GM19025 (cell line): ENCODE measurements around the gene ANKRD12.
"Not testable (repeated sequence)": the region's sequence is repeated elsewhere in the genome, so short reads cannot be mapped to it uniquely, and the experiment has no call there.

Experiments
- ATAC-seq: cut with Tn5 transposase; IDR thresholded peaks from one replicate; pipeline ENCODE4 v1.9.1; 2021; ENCODE audit warnings: mild to moderate bottlenecking, low read depth, moderate library complexity; ENCODE audit not compliant: unreplicated experiment

ANKRD12 gene

DNA sequence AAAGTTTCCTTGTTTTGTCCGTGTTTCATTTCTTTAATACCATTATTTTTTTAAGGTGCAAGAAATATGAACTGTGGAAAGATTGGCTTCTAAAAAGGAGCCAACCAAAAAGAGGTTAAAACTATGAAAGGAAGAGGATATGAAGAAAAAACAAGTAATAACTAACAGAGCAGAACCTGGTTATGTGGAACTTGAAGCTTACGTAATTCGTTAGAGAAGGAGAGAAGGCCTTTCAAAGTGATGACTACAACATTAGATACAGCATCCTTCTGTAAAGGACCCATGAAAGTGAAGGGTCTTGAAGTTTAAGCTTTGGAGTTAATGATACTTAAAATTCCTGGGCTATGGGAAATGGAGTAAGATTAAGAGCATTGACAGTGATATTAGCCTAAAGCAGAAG, 84.5 kb downstream of the ANKRD12 start:
- ATAC-seq = no peak

DNA sequence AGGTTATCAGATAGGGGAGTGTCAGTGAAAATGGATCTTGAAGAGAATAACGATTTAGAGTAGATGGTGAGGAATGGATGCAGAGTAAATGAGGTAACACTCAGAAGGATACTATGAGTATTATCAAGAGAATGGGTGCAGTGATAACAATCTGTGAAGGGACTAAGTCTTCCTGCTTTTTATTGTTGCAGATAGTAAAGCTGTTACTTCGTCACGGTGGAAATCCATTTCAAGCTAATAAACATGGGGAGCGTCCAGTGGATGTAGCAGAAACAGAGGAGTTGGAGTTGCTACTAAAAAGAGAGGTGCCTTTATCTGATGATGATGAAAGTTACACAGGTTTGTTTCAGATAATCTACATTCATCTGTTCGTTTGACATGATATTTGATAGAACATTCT, 85.1 kb downstream of the ANKRD12 start:
- no peak for ATAC-seq

DNA sequence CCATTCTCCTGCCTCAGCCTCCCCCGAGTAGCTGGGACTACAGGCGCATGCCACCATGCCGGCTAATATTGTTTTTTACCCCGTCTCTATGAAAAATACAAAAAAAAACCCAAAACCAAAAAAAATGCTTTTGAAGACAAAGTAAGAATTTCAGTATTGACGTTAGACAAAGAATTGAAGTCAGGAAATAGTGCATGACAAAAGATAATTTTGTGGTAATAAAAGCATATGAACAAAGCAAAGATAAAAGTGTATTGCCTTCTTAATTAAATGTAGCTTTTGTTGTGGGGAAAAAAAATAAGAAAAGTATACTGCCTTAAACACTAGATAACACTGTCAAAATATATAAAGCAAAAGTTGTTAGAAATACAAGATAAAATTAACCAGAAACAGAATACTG, 86.8 kb downstream of the ANKRD12 start:
- ATAC-seq = no peak

DNA sequence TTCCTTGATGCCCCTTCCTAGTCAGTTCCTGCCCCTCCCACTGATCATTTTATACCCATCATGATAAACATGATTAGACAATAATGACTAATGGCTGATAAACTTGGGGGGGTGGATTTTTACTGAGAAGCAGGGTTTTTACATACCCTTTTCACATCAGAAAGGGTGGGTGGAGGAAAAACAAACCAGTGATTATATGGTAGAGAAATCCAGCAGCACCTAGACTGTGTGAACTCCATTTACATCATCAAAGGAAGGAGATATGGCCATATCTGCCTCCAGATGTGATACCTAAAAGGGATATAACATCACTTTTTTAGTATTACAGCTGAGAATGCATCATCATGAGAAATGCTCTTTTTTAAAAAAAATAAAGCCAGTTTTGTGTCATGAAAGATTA, 89.9 kb downstream of the ANKRD12 start:
- ATAC-seq = no peak

DNA sequence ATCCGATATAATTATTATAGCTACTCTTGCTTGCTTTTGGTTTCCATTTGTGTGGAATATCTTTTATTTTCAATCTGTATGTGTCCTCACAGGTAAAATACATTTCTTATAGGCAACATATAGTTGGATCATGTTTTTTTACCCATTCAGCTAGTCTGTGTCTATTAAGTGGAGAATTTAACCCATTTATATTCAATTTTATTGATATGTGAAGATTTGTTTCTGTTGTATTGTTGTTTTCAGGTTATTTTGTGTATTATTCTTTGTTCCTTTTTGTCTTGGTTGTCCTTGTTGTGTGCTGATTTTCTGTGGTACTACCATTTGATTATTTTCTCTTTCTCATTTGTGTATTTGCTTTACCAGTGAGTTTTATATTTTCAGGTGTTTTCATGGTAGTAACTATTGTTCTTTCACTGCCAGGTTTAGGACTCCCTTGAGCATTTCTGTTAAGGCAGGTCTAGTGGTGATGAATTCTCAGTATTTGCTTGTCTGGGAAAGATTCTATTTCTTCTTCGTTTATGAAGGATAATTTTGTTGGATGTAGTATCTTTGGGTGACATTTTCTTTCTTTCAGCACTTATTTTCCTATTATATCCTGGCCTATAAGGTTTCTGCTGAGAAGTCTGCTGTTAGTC, 95.4 kb downstream of the ANKRD12 start:
- no peak for ATAC-seq

DNA sequence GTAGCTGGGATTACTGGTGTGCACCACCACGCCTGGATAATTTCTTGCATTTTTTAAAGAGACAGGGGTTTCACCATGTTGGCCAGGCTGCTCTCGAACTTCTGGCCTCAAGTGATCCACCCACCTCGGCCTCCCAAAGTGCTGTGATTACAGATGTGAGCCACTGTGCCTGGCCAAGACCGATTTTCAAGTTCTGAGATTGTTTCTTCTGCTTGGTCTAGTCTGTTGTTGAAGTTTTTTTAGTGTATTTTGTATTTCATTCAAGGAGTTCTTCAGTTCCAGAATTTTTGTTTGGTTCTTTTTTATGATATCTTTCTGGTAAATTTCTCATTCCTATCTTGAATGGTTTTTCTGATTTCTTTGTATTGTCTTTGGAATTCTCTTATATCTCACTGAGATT, 96.4 kb downstream of the ANKRD12 start:
- no peak for ATAC-seq

DNA sequence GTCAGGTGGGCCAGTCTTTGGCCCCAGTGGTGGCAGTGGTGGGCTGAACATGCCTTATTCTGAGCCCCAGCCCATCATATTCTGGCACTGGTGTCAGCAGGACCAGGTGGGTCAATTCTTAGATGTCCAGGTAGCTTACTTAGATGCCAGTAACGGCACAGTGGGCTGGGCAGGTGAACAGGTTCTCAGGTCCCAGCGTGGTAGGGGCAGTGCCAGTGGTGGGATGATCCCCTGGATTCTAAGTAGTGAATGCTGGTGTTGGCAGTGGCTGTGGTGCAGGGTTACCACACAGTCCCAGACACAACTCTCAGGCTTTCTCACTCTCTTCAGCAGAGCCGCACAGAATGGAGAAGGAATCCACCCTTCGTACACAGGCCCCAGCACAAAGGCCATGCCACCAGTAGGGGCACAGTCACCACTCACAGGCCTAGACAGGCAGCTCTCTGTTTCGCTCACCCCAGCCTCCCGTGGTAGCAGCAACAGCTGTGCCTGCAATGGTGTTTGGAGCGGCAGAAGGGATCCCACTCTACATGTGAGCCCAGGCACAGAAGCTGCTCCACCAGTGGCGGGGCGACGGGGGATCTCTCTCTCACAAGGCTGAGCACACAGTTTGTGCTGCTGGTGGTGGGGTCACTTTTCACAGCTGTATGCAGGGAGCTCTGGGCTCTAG, 97.3 kb downstream of the ANKRD12 start:
- ATAC-seq = no peak

DNA sequence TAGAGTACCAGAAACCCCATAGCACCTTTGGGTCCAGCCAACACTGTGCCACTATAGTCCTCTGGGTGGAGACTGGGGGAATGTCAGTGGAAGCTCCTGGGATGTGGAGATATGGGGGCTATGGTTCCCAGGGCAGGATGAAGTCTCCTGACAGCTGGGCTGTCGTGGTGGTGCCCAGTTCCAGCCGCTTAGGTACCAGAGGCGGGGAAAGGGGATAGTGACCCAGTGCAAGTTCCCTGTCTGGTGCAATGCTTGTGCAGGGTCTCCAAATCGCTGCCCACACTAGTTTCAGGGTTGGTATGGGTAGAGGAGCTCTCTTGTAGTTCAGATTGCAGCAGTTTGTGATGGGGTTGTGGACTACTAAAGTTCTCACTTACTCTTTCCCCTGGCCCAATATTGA, 97.9 kb downstream of the ANKRD12 start:
- no peak for ATAC-seq

DNA sequence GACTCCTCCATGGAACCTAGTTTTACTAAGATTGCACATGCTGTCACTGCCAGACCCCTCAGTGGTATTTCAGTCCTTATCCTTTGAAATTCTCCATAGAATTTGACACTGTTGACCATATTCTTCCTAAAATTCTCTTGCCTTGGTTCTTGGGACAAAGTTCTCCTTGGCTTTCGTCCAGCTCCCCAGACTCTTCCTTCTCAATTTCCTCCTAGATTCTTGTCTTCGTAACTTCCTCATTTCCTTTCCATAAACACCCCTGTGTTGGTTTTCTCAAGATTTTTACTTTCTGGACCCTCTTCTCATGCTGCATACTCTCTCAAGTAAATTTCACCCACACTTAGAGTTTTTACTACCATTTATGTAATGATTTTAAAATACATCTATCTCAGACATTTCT, 101.4 kb downstream of the ANKRD12 start:
- ATAC-seq = no peak

DNA sequence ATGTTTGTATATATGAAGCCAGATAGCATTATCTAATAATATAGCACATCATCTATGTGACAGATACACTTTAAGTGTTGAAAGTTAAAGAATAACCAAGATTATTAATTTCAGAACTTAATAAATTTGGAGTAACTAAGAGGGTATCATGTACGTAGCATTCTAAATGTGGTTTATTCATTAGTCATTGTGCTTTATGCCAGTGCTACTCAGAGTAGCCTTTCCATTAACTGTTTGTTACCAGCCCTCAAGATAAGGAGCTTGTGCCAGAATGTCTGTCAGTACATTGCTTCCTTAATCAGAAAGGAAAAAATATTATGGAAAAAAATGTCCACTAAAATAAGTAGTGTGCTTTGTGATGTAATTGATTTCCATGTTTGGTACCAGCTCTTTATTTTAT, 103.1 kb downstream of the ANKRD12 start:
- no peak for ATAC-seq

DNA sequence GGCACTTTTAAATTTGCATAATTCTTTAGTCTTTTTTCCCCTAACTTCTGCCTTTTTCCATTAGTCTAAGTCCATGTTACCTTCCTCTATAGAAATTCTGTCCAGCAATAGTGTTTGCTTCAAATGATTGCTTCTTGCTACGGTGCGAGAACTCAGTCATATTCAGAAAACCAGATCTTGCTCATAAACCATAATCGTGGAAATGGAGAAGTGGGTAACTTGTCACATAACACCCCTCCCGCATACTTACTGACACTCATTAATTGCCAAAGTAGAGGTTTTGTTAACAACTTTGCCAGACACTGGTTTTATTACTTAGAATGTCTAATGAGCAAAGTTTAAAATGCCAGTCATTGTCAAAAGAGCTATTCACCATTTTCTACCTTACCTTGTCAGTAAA, 103.7 kb downstream of the ANKRD12 start:
- ATAC-seq = no peak

DNA sequence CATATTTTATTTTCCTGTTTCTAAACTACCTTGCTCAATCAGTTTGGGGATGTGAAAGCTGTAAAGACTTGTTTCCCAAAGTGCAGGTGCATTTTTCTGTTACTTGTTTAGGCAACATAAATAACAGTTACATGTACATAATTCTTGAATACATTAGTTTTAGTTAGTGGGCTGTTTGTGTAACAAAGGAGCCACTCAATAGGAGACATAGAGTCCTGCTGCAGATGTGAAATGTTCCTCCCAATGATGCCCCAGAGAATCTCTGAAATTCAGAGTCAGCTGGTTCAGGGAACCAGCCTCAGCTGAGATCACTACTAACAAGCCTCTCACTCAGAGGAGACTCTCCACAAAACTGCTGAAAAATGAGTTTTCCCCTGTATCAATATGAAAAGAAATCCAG, 106.4 kb downstream of the ANKRD12 start:
- ATAC-seq = no peak

DNA sequence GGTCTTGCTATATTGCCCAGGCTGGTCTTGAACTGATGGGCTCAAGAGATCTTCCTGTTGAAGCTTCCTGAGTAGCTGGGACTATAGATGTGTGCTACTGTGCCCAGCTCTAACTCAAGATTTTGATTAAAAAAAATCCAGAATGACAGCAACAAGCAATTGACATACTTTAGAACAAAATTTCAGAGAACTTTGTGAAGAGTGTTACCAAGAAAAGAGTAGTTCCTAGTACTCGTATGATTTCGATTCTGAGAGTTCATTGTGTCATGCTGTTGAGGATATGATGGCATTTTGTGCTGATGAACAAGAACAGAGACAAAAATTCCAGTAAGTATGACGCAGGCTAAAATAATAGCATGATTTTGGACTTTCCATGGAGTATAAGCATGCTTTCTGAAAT, 107.8 kb downstream of the ANKRD12 start:
- ATAC-seq = no peak

DNA sequence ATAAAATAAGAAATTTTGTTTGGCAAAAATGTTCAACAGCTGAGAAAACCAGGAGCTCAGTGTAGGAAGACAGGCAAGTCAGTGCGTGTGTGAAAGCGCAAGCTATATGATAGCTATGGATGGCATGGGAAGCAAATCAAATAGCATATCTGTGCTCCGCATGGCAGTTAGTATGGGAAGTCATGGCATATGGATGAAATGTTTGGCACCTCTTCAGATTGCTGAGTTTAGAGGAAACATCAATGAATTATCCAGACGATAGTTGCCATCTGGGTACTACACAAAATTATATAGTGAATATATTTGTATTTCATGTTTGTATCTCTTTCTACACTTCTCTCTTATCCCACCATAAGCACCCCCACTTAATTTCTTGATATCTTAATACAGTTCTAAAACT, 112.1 kb downstream of the ANKRD12 start:
- no peak for ATAC-seq

DNA sequence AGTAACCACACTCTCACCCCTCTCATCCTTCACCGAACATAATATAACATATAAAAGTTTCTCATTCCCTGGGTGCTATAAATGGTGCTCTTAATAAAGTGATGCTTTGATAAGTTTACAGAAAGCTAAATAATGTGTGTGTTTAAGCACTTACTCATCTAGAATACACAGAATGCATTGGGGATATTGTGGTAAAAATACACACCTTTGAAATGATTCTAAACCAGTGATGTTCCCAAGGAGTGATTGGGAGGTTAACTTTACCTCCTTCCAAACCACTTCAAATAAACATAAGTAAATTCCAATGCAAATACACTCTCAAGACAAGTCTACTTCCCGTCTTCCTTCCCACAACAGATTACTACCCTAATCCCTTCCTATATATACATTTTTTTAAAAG, 112.7 kb downstream of the ANKRD12 start:
- ATAC-seq = no peak

DNA sequence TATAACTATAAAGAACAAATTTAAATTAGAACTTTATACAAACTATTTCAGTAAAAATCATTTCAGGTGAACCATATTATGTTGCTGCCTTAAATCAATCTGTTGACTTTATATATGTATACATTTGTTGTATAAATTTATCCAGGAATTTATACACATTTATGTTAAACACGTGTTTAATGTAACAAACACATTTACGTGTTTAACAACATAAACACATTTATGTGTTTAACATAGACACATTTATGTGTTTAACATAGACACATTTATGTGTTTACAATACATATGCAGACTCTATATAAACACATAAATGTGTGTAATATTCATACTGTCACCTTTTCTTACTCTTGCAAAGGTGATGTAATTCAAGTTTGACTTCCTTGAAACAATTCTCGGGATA, 122.6 kb downstream of the ANKRD12 start:
- ATAC-seq = no peak

DNA sequence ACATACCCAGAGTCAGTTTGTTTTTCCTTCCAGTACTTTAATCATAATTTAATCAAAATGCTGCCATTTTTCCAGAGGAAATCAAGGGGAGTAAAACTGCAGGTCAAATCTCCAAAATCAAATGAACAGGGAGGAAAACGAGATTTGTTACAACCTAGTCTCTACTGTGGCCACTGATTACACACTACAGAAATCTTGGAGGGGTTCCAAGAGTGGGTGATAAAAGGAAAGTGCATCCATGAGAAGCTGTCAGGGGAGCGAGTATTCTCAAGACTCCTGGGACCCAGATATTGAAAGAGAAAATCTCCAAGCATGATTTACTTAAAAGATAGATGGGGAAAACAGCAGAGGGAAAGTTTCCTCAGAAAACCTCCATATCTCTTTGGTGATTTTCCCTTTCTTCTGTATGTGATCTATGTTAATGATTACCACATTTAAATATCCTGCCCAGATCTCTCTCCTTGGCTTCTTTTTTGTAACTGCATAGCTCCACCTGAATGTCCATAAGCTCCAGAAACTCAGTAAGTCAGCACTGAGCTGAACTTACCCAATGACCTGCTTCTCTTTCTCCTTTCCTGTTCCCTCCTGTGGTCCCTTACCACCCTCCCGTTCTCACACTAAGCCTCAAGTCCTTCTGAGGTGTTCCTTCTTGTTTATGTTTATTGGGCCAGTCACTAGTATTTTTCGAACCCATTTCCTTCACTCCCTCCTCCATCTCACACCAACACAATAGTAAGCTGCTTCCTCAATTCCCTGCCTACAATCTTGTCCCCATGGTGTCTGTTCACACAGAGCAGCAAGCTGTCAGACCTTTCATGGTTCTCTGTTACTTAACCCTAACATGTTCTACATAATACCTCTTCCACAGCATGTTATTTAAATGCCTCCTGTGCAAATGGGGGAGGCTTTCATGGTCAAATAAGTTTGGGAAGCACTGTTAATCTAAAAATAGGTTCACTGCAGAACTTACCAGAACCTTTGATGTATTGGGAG, 124.1 kb downstream of the ANKRD12 start:
- ATAC-seq = no peak

DNA sequence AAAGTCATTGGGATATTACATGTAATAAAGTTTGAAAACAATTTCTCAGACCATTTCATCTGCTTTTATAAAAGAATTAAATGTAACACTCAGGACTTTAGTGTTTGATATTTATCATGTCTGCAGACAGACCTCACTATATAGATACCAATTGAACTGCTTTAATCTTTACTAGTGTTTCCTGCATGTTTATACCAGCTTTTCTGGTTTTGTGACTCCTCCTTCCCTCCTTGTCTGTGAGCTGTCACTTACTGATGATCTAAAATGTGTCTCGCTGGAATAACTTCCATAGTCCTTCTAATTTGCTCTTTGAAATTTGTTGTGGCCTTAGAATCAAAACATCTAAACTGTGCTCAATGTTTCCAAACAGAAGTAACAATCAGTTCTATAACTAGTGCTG, 126.7 kb downstream of the ANKRD12 start:
- ATAC-seq = no peak

DNA sequence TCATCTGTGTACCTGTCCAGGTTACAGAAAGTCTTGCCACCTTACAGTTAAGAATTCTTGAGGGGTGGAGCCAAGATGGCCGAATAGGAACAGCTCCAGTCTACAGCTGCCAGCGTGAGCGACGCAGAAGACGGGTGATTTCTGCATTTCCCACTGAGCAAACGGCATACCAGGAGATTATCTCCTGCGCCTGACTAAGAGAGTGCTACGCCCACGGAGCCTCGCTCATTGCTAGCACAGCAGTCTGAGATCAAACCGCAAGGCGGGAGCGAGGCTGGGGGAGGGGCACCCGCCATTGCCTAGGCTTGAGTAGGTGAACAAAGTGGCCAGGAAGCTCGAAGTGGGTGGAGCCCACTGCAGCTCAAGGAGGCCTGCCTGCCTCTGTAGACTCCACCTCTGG, 128.2 kb downstream of the ANKRD12 start:
- not testable (repeated sequence) for ATAC-seq

DNA sequence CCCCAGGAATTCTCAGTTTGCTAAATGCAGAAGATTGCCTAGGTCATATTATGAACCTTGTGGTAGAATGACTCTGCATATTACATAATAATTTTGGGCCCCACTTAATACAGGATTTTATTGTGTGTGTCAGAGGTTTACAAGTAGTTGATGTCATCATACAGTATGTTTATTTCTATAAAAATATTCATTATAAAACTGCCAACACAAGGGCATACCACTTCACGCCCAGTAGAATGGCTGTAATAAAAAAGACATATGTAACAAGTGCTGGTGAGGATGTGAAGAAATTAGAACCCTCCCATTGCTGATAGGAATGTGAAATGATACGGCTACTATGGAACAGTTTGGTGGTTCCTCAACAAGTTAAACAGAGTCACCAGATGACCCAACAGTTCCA, 136.6 kb downstream of the ANKRD12 start:
- ATAC-seq = no peak

DNA sequence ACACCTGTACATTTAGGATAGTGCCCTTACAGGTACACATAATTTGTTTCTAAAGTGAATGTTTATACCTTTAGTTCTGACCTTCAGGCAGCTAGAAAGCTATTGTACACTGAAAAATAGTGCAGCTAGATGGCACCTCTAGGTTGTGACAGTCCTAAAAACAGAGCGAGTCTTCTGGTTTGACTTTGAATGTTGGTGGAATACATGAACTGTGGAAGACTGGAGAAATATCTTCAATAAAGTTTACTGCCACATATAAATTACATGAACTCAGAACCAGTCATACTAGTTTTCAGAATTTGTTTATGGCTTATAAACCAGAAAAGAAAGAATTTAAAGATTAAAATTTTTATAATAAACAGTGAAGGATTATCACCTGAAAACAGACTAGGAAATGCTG, 139.3 kb downstream of the ANKRD12 start:
- no peak for ATAC-seq
